ENCODE measurements around the gene CDC42.
"Not testable (repeated sequence)": the region's sequence is repeated elsewhere in the genome, so short reads cannot be mapped to it uniquely, and the experiment has no call there.

The CDC42 gene

GRCh38 chr1:22052115-22053016 lies at the start of gene CDC42:
TSS of gene CDC42 (plus strand) at chr1:22052709. CDS start at chr1:22078479, 25,770 bp downstream.
- DNase-seq, result peak; percentile 92

GRCh38 chr1:22002875-22003274 lies 49.6 kb upstream of the CDC42 start:
- DNase-seq, result not testable (repeated sequence)

GRCh38 chr1:22003959-22004358 lies 48.5 kb upstream of the CDC42 start:
- not testable (repeated sequence) for DNase-seq

- DNase-seq, result not testable (repeated sequence)
Observed at GRCh38 chr1:22005261-22006149, 47.0 kb upstream of the CDC42 start.

- DNase-seq, result not testable (repeated sequence)
Observed at GRCh38 chr1:22006736-22007135, 45.8 kb upstream of the CDC42 start.

- DNase-seq, result not testable (repeated sequence)
Observed at GRCh38 chr1:22007262-22007661, 45.2 kb upstream of the CDC42 start.

GRCh38 chr1:22009566-22009965 lies 42.9 kb upstream of the CDC42 start:
- DNase-seq, result not testable (repeated sequence)

- DNase-seq, result not testable (repeated sequence)
Observed at GRCh38 chr1:22012752-22013151, 39.8 kb upstream of the CDC42 start.

GRCh38 chr1:22014575-22015206 lies 37.8 kb upstream of the CDC42 start:
- not testable (repeated sequence) for DNase-seq

- DNase-seq, result no peak
Observed at GRCh38 chr1:22018583-22019559, 33.6 kb upstream of the CDC42 start.

GRCh38 chr1:22021061-22021460 lies 31.4 kb upstream of the CDC42 start:
- no peak for DNase-seq

- peak; percentile 70 for DNase-seq
Observed at GRCh38 chr1:22024485-22025367, 27.8 kb upstream of the CDC42 start.

GRCh38 chr1:22025368-22026155 lies 26.9 kb upstream of the CDC42 start:
- DNase-seq, result peak; percentile 79

- DNase-seq, result no peak
Observed at GRCh38 chr1:22026924-22027289, 25.6 kb upstream of the CDC42 start.

- DNase-seq, result no peak
Observed at GRCh38 chr1:22030057-22030456, 22.5 kb upstream of the CDC42 start.

GRCh38 chr1:22030473-22030872 lies 22.0 kb upstream of the CDC42 start:
- no peak for DNase-seq

GRCh38 chr1:22031214-22031962 lies 21.1 kb upstream of the CDC42 start:
- no peak for DNase-seq

GRCh38 chr1:22034834-22035233 lies 17.7 kb upstream of the CDC42 start:
- DNase-seq, result not testable (repeated sequence)

GRCh38 chr1:22037520-22037919 lies 15.0 kb upstream of the CDC42 start:
- no peak for DNase-seq
